HepG2 (cell line): ENCODE data around the gene SCAPER. TPM values are rescaled to one million over a fixed set of nuclear protein-coding genes. Genes with fewer than 3 reads are reported as not detected.

Experiments used
- ATAC-seq: fragments of 200-7000 bp; cut with Tn5 transposase; 3 replicates; pipeline ENCODE4 v1.9.1; 2020; ENCODE audit warnings: mild to moderate bottlenecking, moderate library complexity
- BruUV-seq: library from RNA; stranded (reverse); fragments of 400-500 nt; replicated peaks from 2 replicates; lab custom pipeline; 2021; lab: Mats Ljungman, UMichigan
- CTCF ChIA-PET: fragments of 300-600 bp; formaldehyde crosslinking; extraction: SDS; loops from one replicate; lab custom pipeline; 2021; ENCODE audit warnings: low total read pairs, inconsistent platforms, low intra/inter-chr PET ratio; lab: Yijun Ruan, JAX
- POLR2A ChIA-PET: fragments of 350-600 bp; sonication (Branson Sonifier 250); formaldehyde crosslinking; loops from one replicate; lab custom pipeline; 2020; ENCODE audit warnings: antibody characterized with exemption, inconsistent platforms; lab: Yijun Ruan, JAX
- DNase-seq: peaks from one replicate; pipeline ENCODE4 v3.0.0-alpha.2; 2015; ENCODE audit warnings: low spot score
- FAIRE-seq: peaks from 3 replicates; lab custom pipeline; 2011; peaks lifted over from hg19 to GRCh38; lab: Jason Lieb, UNC
- H2AFZ ChIP-seq: one replicate; pipeline ENCODE4 v1.6.1; 2011; ENCODE audit warnings: low read length, inconsistent platforms
- H3K27ac ChIP-seq: fragments of 300-600 bp; 3 replicates; pipeline ENCODE4 v1.8.0; 2011; ENCODE audit warnings: mixed run types, mild to moderate bottlenecking, mixed read lengths, low read length, inconsistent platforms; ENCODE audit not compliant: insufficient read depth; ENCODE audit errors: extremely low read length
- H3K27me3 ChIP-seq, 2 experiments: fragments of 200-600 bp in 1 of 2; 2 replicates in 1 of 2; 3 replicates in 1 of 2; pipeline versions ENCODE4 v1.6.0 to v1.8.0; 2011; ENCODE audit warnings: low read length in 2 of 2, mild to moderate bottlenecking in 2 of 2, moderate library complexity in 2 of 2, inconsistent platforms in 1 of 2; ENCODE audit not compliant: insufficient read depth in 2 of 2, control insufficient read depth in 1 of 2
- H3K36me3 ChIP-seq, 2 experiments: fragments of 200-600 bp in 1 of 2; replicated peaks in 1 of 2; 2 replicates in 1 of 2; 3 replicates in 1 of 2; pipeline versions ENCODE4 v1.5.1 to v1.8.0; 2011; ENCODE audit warnings: low read length in 2 of 2, inconsistent platforms in 1 of 2; ENCODE audit not compliant: insufficient read depth in 2 of 2, control insufficient read depth in 1 of 2
- H3K4me1 ChIP-seq: 2 replicates; pipeline ENCODE4 v1.5.1; 2012; ENCODE audit warnings: low read length, inconsistent platforms; ENCODE audit not compliant: insufficient read depth
- H3K4me2 ChIP-seq: 2 replicates; pipeline ENCODE4 v1.6.0; 2011; ENCODE audit warnings: low read depth, low read length, inconsistent platforms
- H3K4me3 ChIP-seq, 3 experiments: fragments of 200-600 bp in 1 of 3; sonication (generic), shearing (Covaris generic) in 1 of 3; replicated peaks in 1 of 3; 2 replicates each; pipeline ENCODE4 v1.5.1; 2011 to 2016; ENCODE audit warnings: low read length in 3 of 3, inconsistent platforms in 2 of 3, low read depth in 2 of 3, mild to moderate bottlenecking in 2 of 3, control low read depth in 1 of 3, mixed read lengths in 1 of 3; ENCODE audit not compliant: insufficient read depth in 1 of 3
- H3K79me2 ChIP-seq: one replicate; pipeline ENCODE4 v1.6.1; 2011; ENCODE audit warnings: low read length, inconsistent platforms; ENCODE audit not compliant: insufficient read depth
- H3K9ac ChIP-seq: 2 replicates; pipeline ENCODE4 v1.6.0; 2011; ENCODE audit warnings: mild to moderate bottlenecking, low read depth, low read length, inconsistent platforms; ENCODE audit not compliant: insufficient read depth
- H3K9me3 ChIP-seq: 2 replicates; pipeline ENCODE4 v1.5.1; 2012; ENCODE audit warnings: mild to moderate bottlenecking, low read length
- H4K20me1 ChIP-seq: 2 replicates; pipeline ENCODE4 v1.6.0; 2011; ENCODE audit warnings: inconsistent platforms, mild to moderate bottlenecking, low read length, moderate library complexity; ENCODE audit not compliant: insufficient read depth
- KAT2B ChIP-seq: fragments of 150-350 bp; IDR thresholded peaks from 2 replicates; pipeline ENCODE4 v1.6.1; 2014; ENCODE audit warnings: low read depth, low read length, borderline replicate concordance
- PATZ1 ChIP-seq: sonication (generic); formaldehyde crosslinking; IDR thresholded peaks from 2 replicates; pipeline ENCODE4 v1.4.0; 2020; ENCODE audit warnings: missing genetic modification reagents
- ZMYM4 ChIP-seq: sonication (generic); formaldehyde crosslinking; IDR thresholded peaks from 2 replicates; pipeline ENCODE4 v1.8.1; 2023; ENCODE audit warnings: mild to moderate bottlenecking, missing genetic modification reagents
- WGBS: methylation state at CpG from one replicate; pipeline ENCODE4 v1.1.6; 2017; ENCODE audit warnings: low lambda C conversion rate; 5-methylcytosine and 5-hydroxymethylcytosine counted together
- in situ Hi-C: cut with HindIII; loops from 2 replicates; pipeline ENCODE4 v1.10.0; 2017; ENCODE audit warnings: low pct_unique_long_range_greater_than_20kb; ENCODE audit not compliant: extremely low pct_ligation_motif_present
- intact Hi-C: fragments of 100-400 bp; cut with micrococcal nuclease; formaldehyde crosslinking; loops from one replicate; pipeline ENCODE4 v1.10.0; 2022; ENCODE audit not compliant: unreplicated experiment
- polyA plus RNA-seq, 8 experiments: library from polyadenylated mRNA; depleted of rRNA in 3 of 8; stranded (reverse) in 7 of 8; unstranded in 1 of 8; fragments of >200 nt; fragmentation: Illumina TruSeq in 4 of 8; extraction: Trizol in 4 of 8; gene quantifications; 2 replicates each; pipeline versions ENCODE4 v1.2.1 to v1.2.3, GENCODE V29; 2011 to 2016; ENCODE audit warnings: low read depth in 4 of 8, missing spikeins in 1 of 8, mixed read lengths in 1 of 8; ENCODE audit not compliant: insufficient read depth in 1 of 8
- total RNA-seq, 5 experiments: library from RNA; depleted of rRNA; stranded (reverse); fragments of >200 nt; fragmentation: Illumina TruSeq; extraction: Trizol; gene quantifications; 2 replicates each; pipeline ENCODE4 v1.2.3, GENCODE V29; 2016; ENCODE audit warnings: low read depth in 1 of 5
- TF ChIP-seq, protein P1 (sequence below): sonication (generic); formaldehyde crosslinking; IDR thresholded peaks from 2 replicates; pipeline ENCODE4 v1.5.1; 2020; ENCODE audit warnings: missing genetic modification reagents, mild to moderate bottlenecking, borderline replicate concordance

Gene SCAPER
- total and polyA plus RNA-seq, 2 of the 13 experiments (the other 11 are each of a cell fraction or from before 2014, with no cell fraction given): 4.3 to 10.5 TPM

DNA sequence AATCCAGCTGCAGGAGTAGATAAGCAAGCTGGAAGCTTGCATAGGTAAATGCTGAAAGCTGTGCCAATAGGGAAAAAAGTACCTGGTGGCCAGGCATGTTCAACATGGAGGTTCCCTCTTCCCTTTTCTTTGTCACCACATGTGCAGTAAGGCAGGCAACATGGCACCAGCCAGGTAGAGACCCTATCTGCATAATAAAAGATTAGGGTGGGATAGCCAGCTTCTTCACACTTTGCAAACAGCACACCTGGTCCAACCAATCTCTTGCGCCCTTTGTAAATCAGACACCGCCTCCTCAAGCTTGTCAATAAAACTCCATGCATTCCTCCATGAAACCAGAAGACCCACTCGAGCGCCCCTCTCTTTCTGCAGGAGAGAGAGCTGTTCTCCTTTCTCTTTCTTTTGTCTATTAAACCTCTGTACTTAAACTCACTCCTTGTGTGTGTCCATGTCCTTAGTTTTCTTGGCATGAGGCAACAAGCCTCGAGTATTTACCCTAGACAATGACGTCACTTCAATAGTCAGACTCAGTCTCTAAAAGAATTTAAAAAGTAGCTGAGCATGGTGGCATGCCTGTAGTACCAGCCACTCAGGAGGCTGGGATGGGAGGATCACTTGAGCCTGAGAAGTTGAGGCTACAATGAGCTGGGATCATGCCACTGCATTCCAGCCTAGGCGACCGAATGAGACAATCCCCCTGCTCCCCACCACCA, 256.3 kb downstream of the SCAPER start:
- intact Hi-C loops: no loop called here
- CTCF ChIA-PET: no interaction called here
- 87% methylated on average over 8 of the region's 8 CpGs for WGBS

More for the DNA sequence above, 256.3 kb downstream of the SCAPER start:
- H3K79me2 ChIP-seq: no peaks in the 10 kb centered on the region
- no peak overlapping the region for H3K9ac ChIP-seq
- peaks cover 18% of the 10 kb centered on the region for H3K4me1 ChIP-seq
- DNase-seq (no peak), ATAC-seq (no peak), FAIRE-seq (no peak)
- POLR2A ChIA-PET: no interaction called here
- H3K27me3 ChIP-seq: no peaks in the 10 kb centered on the region
- H3K36me3 ChIP-seq: no peaks in the 10 kb centered on the region
- TF ChIP-seq PATZ1 (CRISPR knock-in tag) (no peak), KAT2B (no peak), ZMYM4 (CRISPR knock-in tag) (no peak)
- TF ChIP-seq, protein P1, sequence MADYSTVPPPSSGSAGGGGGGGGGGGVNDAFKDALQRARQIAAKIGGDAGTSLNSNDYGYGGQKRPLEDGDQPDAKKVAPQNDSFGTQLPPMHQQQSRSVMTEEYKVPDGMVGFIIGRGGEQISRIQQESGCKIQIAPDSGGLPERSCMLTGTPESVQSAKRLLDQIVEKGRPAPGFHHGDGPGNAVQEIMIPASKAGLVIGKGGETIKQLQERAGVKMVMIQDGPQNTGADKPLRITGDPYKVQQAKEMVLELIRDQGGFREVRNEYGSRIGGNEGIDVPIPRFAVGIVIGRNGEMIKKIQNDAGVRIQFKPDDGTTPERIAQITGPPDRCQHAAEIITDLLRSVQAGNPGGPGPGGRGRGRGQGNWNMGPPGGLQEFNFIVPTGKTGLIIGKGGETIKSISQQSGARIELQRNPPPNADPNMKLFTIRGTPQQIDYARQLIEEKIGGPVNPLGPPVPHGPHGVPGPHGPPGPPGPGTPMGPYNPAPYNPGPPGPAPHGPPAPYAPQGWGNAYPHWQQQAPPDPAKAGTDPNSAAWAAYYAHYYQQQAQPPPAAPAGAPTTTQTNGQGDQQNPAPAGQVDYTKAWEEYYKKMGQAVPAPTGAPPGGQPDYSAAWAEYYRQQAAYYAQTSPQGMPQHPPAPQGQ: no peak
- H3K4me2 ChIP-seq: no peak overlapping the region
- BruUV-seq: no TSS peak
- no peak overlapping the region for H3K27ac ChIP-seq
- H3K4me3 ChIP-seq: no peak overlapping the region
- H2AFZ ChIP-seq: no peak overlapping the region
- H3K9me3 ChIP-seq: no peaks in the 10 kb centered on the region
- H4K20me1 ChIP-seq: no peaks in the 10 kb centered on the region
- in situ Hi-C loops: no loop called here
